ENCODE results near the gene LILRB3.
"Not testable (repeated sequence)": the region's sequence is repeated elsewhere in the genome, so short reads cannot be mapped to it uniquely, and the experiment has no call there.

LILRB3 gene

DNA sequence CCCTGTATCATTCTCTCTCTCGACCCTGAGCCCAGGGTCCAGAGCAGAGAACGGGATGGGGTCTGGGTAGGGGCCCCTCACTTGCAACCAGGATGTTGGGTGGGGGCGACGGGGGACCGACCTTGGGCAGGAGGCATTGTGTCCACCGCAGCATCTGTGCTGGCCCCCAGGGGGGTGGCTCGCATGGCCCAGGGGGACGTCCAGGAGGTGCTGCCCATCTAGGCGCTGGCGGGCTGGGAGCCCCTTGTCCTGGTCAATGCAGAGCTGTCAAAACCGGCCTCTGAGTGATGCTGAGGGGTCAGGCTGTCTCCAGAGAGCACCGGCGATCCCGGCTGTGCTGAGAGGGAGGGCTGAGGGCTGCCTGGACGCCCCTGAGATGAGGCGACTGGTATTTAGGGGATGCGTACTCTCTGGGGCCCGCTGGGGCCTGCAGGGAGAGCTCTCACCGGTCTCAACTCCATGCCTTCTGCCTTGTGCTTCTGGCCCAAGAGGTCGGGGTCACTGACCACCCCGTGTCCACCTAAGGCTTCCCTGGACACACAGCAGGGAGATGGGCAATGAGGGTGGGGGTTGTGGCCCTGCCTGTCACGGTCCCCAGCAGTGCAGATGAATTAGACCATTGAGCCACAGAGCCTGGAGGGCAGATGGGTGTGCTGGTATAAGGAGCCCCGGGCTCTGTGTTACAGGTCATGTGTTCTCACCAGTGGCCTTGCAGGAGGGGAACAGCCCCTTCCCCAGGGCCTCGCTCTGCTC is 13.6 kb downstream of the LILRB3 start:
- DNase-seq: no peak

DNA sequence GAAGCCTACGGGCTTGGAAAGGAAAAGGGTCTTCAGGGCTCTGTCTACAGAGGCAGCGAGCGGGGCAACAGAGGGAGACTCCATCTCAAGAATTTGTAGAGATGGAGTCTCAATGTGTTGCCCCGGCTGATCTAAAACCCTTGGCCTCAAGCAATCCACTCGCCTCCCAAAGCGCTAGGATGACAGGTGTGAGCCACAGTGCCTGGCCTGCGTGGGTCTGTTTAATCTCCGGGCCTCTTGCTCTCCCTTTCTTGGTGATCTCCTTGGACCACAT is 14.1 kb downstream of the LILRB3 start:
- peak; percentile 37 for DNase-seq

DNA sequence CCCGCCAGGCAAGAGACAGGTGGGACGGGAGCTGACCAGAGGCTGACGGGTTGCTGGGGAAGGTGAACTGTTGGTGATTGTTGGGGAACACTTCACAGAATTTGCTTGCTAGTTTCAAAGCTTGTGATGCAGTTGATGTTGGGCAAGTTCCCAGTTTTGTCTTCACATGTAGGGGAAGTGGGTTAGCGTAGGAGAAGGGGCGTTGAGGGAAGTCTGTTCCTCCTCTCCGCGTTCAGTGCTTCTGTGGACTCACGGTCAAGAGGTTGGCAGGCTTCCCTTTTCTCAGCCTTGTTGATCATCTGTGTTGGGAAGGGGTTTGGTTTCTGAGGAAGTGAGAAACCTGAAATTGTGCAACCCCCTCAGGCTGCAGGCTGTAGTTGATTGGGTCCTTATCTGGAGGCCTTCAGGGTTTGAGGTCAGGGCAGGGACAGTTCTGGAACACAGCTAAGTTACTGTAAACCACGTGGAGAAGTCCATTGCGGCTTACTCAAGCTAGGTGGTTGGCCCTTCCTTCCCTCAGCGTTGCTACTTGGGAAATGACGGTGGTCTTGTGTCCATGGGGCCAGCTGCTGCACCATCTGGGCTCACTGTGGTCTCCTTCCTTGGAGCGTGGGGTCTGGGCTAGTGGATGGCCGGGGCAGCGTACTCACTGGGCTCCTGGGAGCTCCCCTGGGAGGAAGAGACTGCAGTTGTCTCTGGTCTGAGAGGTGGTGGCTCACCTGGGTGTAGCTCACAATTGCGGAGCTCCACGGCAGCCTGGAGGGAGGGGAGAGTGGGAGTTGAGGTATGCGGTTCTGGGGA is 14.6 kb downstream of the LILRB3 start:
- DNase-seq: peak; percentile 62

- DNase-seq: no peak
Measured at GRCh38 chr19:54207676-54207982, 15.2 kb downstream of the LILRB3 start.

DNA sequence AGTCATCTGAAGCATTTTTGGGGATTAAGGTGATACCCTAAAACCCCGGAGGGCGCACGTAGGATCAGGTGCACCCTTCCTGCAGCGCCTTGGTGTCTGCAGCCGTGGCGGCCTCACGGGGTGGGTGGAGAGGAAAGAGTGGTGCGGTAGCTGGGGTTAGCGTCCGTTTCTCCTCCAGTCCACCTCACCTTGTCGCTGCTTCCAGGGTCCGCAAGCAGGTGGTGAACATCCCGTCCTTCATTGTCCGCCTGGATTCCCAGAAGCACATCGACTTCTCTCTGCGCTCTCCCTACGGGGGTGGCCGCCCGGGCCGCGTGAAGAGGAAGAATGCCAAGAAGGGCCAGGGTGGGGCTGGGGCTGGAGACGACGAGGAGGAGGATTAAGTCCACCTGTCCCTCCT is 15.6 kb downstream of the LILRB3 start:
- not testable (repeated sequence) for DNase-seq

DNA sequence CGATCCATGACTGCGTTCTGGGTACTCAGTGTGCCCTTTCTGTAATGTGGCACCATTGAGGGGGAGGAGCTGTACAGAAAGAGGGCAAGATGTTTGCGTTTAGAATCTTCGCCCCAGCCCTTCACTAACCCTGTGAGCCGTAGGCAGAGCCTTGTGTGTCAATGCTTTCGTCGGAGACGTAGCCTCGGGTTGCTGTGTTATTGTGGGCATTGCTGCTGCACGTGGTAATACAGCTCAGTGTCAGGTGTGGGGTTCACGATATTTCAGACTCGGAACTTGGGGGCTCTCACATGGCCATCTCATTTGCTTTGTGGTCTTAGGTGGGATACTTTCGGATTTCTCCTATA is 16.0 kb downstream of the LILRB3 start:
- DNase-seq: no peak

DNA sequence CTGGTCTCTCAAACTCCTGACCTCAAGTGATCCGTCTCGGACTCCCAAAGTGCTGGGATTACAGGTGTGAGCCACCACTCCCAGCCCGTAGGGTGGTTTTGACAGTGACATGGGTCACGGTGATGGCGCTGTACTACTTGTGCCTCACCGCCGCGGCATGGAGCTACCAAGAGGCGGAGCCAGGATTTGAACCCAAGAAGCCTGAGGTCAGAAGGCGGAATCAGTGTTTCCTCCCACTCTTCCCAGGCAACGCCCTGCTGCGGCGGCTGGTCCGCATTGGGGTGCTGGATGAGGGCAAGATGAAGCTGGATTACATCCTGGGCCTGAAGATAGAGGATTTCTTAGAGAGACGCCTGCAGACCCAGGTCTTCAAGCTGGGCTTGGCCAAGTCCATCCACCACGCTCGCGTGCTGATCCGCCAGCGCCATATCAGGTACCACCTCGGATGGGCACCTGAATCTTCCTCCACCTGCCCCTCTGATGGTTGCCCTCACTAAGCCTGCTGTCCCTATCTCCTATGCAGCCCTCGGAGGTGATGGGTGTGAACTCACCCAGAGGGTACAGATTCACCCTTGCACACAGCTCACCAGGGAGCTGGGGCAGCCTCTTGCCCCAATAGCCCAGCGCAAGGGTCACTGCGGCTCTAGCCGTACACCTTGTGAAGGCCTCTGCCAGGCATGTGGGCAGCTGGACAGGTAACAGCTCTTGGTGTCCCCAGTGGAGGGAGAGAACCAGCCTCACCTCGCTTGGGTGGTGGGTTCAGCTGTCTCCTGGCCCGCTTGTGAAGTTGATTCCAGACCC is 16.6 kb downstream of the LILRB3 start:
- no peak for DNase-seq

- DNase-seq: no peak
Measured at GRCh38 chr19:54204767-54205468, 17.9 kb downstream of the LILRB3 start.

DNA sequence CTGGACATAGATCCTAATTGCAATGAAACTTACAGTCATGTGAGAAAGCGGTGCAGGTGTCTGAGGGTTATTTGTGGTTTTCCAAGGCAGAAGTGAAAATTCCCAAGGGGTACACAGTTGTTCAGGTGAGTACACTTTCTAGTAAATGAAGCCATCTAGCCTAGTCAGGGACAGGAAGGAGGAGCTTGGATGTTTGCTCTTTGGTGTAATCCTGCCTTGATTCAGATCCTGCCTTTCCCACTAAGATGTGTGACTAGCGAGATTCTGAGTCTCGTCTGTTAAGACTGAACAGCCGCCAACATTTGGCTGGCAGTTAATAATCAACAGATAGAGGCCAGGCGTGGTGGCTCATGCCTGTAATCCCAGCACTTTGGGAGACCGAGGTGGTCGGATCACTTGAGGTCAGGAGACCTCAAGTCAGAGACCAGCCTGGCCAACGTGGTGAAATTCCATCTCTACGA is 19.6 kb downstream of the LILRB3 start:
- no peak for DNase-seq

DNA sequence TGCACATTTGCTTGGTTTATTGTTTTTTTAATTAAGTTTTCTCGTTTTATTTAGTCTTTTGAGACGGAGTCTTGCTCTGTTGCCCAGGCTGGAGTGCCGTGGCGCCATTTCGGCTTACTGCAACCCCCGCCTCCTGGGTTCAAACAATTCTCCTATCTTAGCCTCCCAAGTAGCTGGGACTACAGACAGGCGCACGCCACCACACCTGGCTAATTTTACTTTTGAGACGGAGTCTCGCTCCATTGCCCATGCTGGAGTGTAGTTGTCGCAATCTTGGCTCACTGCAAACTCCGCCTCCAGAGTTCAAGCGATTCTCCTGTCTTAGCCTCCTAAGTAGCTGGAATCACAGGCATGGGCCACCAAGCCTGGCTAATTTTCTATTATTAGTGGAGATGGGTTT is 20.8 kb downstream of the LILRB3 start:
- no peak for DNase-seq

GRCh38 chr19:54201172-54201701 is 21.6 kb downstream of the LILRB3 start:
- no peak for DNase-seq

- no peak for DNase-seq
Measured at GRCh38 chr19:54199401-54199800, 23.4 kb downstream of the LILRB3 start.

DNA sequence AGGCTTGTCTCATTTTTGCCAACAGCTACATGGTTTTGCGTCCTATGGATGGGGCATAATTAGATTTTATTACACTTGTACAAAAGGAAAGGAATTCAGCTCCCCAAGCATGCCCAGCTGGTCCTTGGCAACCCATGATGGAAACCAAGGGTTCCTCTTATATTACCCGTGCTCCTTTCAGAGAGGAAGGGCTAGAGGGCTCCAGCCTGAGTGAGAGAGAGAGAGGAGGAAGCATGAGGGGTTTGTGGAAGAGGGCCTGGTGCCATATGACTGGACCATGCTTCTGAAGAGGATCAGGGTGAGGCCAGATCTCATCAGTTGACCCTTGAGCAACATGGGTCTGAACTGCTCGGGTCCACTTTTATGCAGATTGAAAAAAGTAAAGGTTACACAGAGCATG is 25.7 kb downstream of the LILRB3 start:
- DNase-seq: no peak

GRCh38 chr19:54196536-54196935 is 26.3 kb downstream of the LILRB3 start:
- DNase-seq: no peak

- DNase-seq: not testable (repeated sequence)
Measured at GRCh38 chr19:54194463-54194862, 28.3 kb downstream of the LILRB3 start.

DNA sequence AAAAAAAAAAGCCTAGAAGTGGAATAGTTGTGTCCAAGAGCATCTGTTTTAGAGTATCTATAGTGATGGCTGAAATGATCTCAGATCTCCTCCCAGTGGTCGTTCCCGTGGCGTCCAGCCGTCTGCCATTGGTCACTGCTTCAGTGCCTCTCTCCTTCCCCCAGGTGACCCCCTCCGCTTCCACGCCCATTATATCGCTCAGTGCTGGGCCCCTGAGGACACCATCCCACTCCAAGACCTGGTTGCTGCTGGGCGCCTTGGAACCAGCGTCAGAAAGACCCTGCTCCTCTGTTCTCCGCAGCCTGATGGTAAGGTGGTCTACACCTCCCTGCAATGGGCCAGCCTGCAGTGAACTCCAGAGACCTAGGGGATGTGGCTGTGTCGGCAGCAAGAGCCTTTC is 29.8 kb downstream of the LILRB3 start:
- DNase-seq: no peak

- DNase-seq: no peak
Measured at GRCh38 chr19:54191811-54192453, 30.9 kb downstream of the LILRB3 start.

DNA sequence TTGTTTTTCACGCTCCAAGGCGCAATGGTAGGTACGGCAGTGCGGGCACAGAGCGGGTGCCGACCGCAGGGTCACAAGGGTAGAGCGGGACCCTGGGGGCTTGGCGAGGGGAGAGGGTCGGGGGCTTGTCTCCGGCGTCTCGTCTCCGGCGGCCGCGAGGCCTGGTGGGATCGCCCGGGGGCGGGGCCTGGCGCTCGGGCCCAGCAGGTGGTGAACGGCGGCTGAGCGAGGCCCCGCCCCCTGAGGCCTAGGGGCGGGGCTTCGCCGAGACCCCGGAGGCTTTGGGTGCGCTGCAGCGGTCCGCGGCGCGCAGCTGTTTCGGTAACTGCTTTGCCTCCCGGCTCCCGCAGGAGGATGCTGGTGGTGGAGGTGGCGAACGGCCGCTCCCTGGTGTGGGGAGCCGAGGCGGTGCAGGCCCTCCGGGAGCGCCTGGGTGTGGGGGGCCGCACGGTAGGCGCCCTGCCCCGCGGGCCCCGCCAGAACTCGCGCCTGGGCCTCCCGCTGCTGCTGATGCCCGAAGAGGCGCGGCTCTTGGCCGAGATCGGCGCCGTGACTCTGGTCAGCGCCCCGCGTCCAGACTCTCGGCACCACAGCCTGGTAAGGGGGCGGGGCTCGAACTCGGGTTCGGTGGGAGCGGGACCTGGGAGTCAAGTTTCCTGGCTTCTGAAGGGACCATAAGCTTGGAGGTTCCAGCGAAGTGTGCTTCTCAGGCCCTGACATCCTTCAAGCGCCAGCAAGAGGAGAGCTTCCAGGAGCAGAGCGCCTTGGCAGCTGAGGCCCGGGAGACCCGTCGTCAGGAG is 31.6 kb downstream of the LILRB3 start, which contains the start of gene TSEN34:
TSEN34 (plus strand) TSS at position 298 of the 800 bp plus-strand sequence; CDS start at position 355, 57 bp downstream.
- peak; percentile 86 for DNase-seq

- peak; percentile 100 for DNase-seq
Measured at GRCh38 chr19:54190503-54191010, 32.2 kb downstream of the LILRB3 start.

GRCh38 chr19:54189735-54190502 is 32.9 kb downstream of the LILRB3 start:
- DNase-seq: peak; percentile 100

All from stimulated activated CD4-positive, alpha-beta T cell treated with anti-CD3 and anti-CD28 coated beads, Interleukin-4, amount 100 ng/mL, for 24 hours (primary cell).